Measurements from ENCODE around the gene ABCF3.

- TF ChIP-seq CTCF (IDR thresholded peaks at IDR 0.05) (no peak), POLR2A (IDR thresholded peaks at IDR 0.05) (no peak)
Measured at GRCh38 chr3:184158404-184158803, 27.6 kb upstream of the ABCF3 start.
